CD14-positive monocyte (primary cell): Measurements from ENCODE around the gene KCNMA1. TPM values are rescaled to one million over a fixed set of nuclear protein-coding genes. Genes with fewer than 3 reads are reported as not detected.
"Not testable (repeated sequence)": the region's sequence is repeated elsewhere in the genome, so short reads cannot be mapped to it uniquely, and the experiment has no call there.

ENCODE experiments used
- DNase-seq, 3 donors: peaks; one replicate each; pipeline ENCODE4 v3.0.0-alpha.2; 2011 to 2022
- H2AFZ ChIP-seq: 2 replicates; pipeline ENCODE4 v1.6.0; 2012; ENCODE audit warnings: mild to moderate bottlenecking, low read depth, low read length, inconsistent platforms; ENCODE audit not compliant: insufficient read depth, poor library complexity, severe bottlenecking
- H3K27ac ChIP-seq, 2 donors: 1 replicate in 1 of 2; 2 replicates in 1 of 2; pipeline ENCODE4 v1.5.1; 2012 to 2013; ENCODE audit warnings: low read length in 2 of 2, control low read depth in 1 of 2, inconsistent platforms in 1 of 2, low read depth in 1 of 2, mild to moderate bottlenecking in 1 of 2
- H3K27me3 ChIP-seq, 2 donors: one replicate each; pipeline versions ENCODE4 v1.6.0 to v1.6.1; 2011 to 2013; ENCODE audit warnings: low read length in 2 of 2; ENCODE audit not compliant: control insufficient read depth in 2 of 2, insufficient read depth in 2 of 2
- H3K36me3 ChIP-seq, 2 donors: replicated peaks in 1 of 2; 1 replicate in 1 of 2; 2 replicates in 1 of 2; pipeline versions ENCODE4 v1.5.1 to v1.6.1; 2012 to 2013; ENCODE audit warnings: low read length in 2 of 2, control low read depth in 1 of 2, inconsistent platforms in 1 of 2, mild to moderate bottlenecking in 1 of 2; ENCODE audit not compliant: insufficient read depth in 2 of 2, control insufficient read depth in 1 of 2
- H3K4me1 ChIP-seq, 2 donors: 1 replicate in 1 of 2; 2 replicates in 1 of 2; pipeline versions ENCODE4 v1.5.1 to v1.6.1; 2012 to 2013; ENCODE audit warnings: low read length in 2 of 2, control low read depth in 1 of 2, inconsistent platforms in 1 of 2, mild to moderate bottlenecking in 1 of 2, moderate library complexity in 1 of 2; ENCODE audit not compliant: insufficient read depth in 2 of 2, control insufficient read depth in 1 of 2
- H3K4me2 ChIP-seq: replicated peaks from 2 replicates; pipeline ENCODE3; 2012; ENCODE audit warnings: low read length, moderate library complexity, mild to moderate bottlenecking; ENCODE audit not compliant: poor library complexity, severe bottlenecking; ENCODE audit errors: extremely low read depth
- H3K4me3 ChIP-seq, 3 experiments: fragments of 200-600 bp in 1 of 3; sonication (generic) in 1 of 3; replicated peaks in 1 of 3; 1 replicate in 2 of 3; 2 replicates in 1 of 3; pipeline ENCODE4 v1.5.1; 2011 to 2013; ENCODE audit warnings: low read length in 3 of 3, mild to moderate bottlenecking in 3 of 3, control low read depth in 2 of 3, low read depth in 2 of 3, inconsistent platforms in 1 of 3, moderate library complexity in 1 of 3
- H3K79me2 ChIP-seq: 2 replicates; pipeline ENCODE4 v1.6.0; 2012; ENCODE audit warnings: mild to moderate bottlenecking, control low read depth, inconsistent platforms, low read length, moderate library complexity; ENCODE audit not compliant: insufficient read depth
- H3K9ac ChIP-seq: 2 replicates; pipeline ENCODE4 v1.6.0; 2017; ENCODE audit warnings: low read length, mild to moderate bottlenecking; ENCODE audit not compliant: insufficient read depth, poor library complexity, severe bottlenecking
- H3K9me3 ChIP-seq, 2 donors: replicated peaks in 1 of 2; 1 replicate in 1 of 2; 2 replicates in 1 of 2; pipeline versions ENCODE4 v1.5.1 to v1.6.1; 2012 to 2013; ENCODE audit warnings: low read length in 2 of 2, control low read depth in 1 of 2; ENCODE audit not compliant: control insufficient read depth in 1 of 2, insufficient read depth in 1 of 2
- H4K20me1 ChIP-seq: 2 replicates; pipeline ENCODE4 v1.6.0; 2012; ENCODE audit warnings: mild to moderate bottlenecking, low read length, control low read depth, moderate library complexity; ENCODE audit not compliant: insufficient read depth
- H3K27ac Mint-ChIP-seq, 7 donors: one replicate each; pipeline ENCODE4 v1.8.0; 2020; ENCODE audit warnings: mild to moderate bottlenecking in 7 of 7, mixed read lengths in 7 of 7, moderate library complexity in 6 of 7, inconsistent platforms in 2 of 7
- H3K27me3 Mint-ChIP-seq, 3 donors: one replicate each; pipeline ENCODE4 v1.8.0; 2021 to 2022; ENCODE audit warnings: low read depth in 3 of 3, mild to moderate bottlenecking in 3 of 3, mixed read lengths in 3 of 3, moderate library complexity in 3 of 3, inconsistent platforms in 1 of 3
- H3K36me3 Mint-ChIP-seq, 2 donors: one replicate each; pipeline ENCODE4 v1.8.0; 2020; ENCODE audit warnings: mixed read lengths in 2 of 2, inconsistent platforms in 1 of 2, mild to moderate bottlenecking in 1 of 2
- H3K4me1 Mint-ChIP-seq: one replicate; pipeline ENCODE4 v1.8.0; 2020; ENCODE audit warnings: mild to moderate bottlenecking, mixed read lengths
- H3K4me3 Mint-ChIP-seq, 2 donors: one replicate each; pipeline ENCODE4 v1.8.0; 2020; ENCODE audit warnings: mild to moderate bottlenecking in 2 of 2, mixed read lengths in 2 of 2, moderate library complexity in 1 of 2
- H3K9me3 Mint-ChIP-seq, 7 donors: one replicate each; pipeline ENCODE4 v1.8.0; 2020 to 2022; ENCODE audit warnings: mixed read lengths in 7 of 7, mild to moderate bottlenecking in 6 of 7, moderate library complexity in 6 of 7, inconsistent platforms in 2 of 7
- CTCF ChIP-seq: fragments of 200-600 bp; IDR thresholded peaks from one replicate; pipeline ENCODE4 v1.8.0; 2022; ENCODE audit warnings: antibody characterized with exemption, mild to moderate bottlenecking
- WGBS: methylation state at CpG from one replicate; pipeline ENCODE4 v1.1.5; 2013; ENCODE audit warnings: missing lambda C conversion rate; ENCODE audit not compliant: insufficient coverage; 5-methylcytosine and 5-hydroxymethylcytosine counted together
- intact Hi-C, 2 donors: fragments of 100-400 bp; cut with micrococcal nuclease; formaldehyde crosslinking; loops; one replicate each; pipeline versions ENCODE4 v1.15.0 to v1.15.1; 2023
- polyA plus RNA-seq, 3 donors: library from polyadenylated mRNA; depleted of rRNA in 1 of 3; unstranded in 2 of 3; stranded (reverse) in 1 of 3; fragments of 300-500 nt in 2 of 3; fragments of >200 nt in 1 of 3; fragmentation: Illumina TruSeq in 2 of 3; gene quantifications; 1 replicate in 2 of 3; 2 replicates in 1 of 3; pipeline ENCODE4 v1.2.3, GENCODE V29; 2012 to 2021

KCNMA1 gene
- polyA plus RNA-seq, 3 donors = 0.11 to 1.0 TPM; not detected in 1

DNA sequence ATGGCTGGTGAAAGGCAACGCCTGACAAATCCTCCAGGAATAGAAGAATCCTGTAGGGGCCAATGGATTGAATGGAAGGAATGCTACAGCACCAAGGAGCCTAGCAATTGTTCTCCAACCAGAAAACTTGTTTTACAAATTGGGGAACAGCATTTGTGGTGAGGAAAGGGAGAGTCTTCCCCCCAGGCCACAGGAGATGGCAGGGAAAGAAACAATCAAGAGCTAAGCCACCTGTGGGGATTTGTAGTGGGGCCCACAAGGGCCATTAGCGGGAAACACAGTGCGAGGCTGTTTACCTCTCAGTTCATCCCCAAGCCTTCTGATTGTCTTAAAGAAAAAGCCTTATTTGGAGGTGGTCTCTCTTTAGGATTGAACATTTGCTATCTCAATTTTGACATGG, 48.5 kb upstream of the KCNMA1 start:
- H3K9me3 ChIP-seq = no peaks in the 10 kb centered on the region
- intact Hi-C loops = no loop called here
- no peak overlapping the region for H3K27ac ChIP-seq
- Mint-ChIP-seq H3K4me3 (no peak overlapping the region), H3K9me3 (peaks cover 0 to 2% (median 0%) of the 10 kb centered on the region in 7 donors), H3K36me3 (no peaks in the 10 kb centered on the region), H3K4me1 (no peaks in the 10 kb centered on the region), H3K27ac (no peak overlapping the region), H3K27me3 (peaks cover 11 to 25% (median 22%) of the 10 kb centered on the region in 3 donors)
- no peak overlapping the region for H3K4me2 ChIP-seq
- H4K20me1 ChIP-seq = no peaks in the 10 kb centered on the region
- no peak for TF ChIP-seq CTCF
- DNase-seq = no peak
- no peak overlapping the region for H2AFZ ChIP-seq
- no peaks in the 10 kb centered on the region for H3K4me1 ChIP-seq
- H3K79me2 ChIP-seq = no peaks in the 10 kb centered on the region
- no peaks in the 10 kb centered on the region for H3K36me3 ChIP-seq
- H3K27me3 ChIP-seq = peaks cover 0 to 2% of the 10 kb centered on the region in 2 donors
- WGBS = no CpG with 5 or more reads among the region's 3 CpGs
- H3K4me3 ChIP-seq = no peak overlapping the region
- H3K9ac ChIP-seq = no peak overlapping the region

GRCh38 chr10:77685432-77685831, 47.8 kb upstream of the KCNMA1 start:
- Histone ChIP-seq H3K4me3 (no peak overlapping the region), H3K4me2 (no peak overlapping the region), H2AFZ (no peak overlapping the region), H3K9ac (no peak overlapping the region), H3K4me1 (no peaks in the 10 kb centered on the region), H3K9me3 (no peaks in the 10 kb centered on the region), H4K20me1 (no peaks in the 10 kb centered on the region), H3K27me3 (peaks cover 0 to 2% of the 10 kb centered on the region in 2 donors), H3K79me2 (no peaks in the 10 kb centered on the region), H3K36me3 (no peaks in the 10 kb centered on the region), H3K27ac (no peak overlapping the region)
- 80% methylated on average over 1 of the region's 4 CpGs for WGBS
- intact Hi-C loops = no loop called here
- Mint-ChIP-seq H3K9me3 (peaks cover 0 to 2% (median 0%) of the 10 kb centered on the region in 7 donors), H3K27me3 (peaks cover 14 to 25% (median 20%) of the 10 kb centered on the region in 3 donors), H3K27ac (no peak overlapping the region), H3K36me3 (no peaks in the 10 kb centered on the region), H3K4me1 (no peaks in the 10 kb centered on the region), H3K4me3 (no peak overlapping the region)
- no peak for DNase-seq
- no peak for TF ChIP-seq CTCF

DNA sequence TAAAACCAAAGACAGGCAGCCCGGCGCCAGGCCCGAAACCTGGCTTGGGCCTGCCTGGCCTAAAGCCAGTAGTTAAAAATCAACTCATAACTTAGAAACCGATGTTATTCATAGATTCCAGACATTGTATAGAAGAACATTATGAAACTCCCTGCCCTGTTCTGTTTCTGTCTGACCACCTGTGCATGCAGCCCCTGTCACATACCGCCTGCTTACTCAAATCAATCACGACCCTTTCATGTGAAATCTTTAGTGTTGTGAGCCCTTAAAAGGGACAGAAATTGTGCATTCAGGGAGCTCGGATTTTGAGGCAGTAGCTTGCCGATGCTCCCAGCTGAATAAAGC, 45.5 kb upstream of the KCNMA1 start:
- H4K20me1 ChIP-seq, H3K4me1 Mint-ChIP-seq, H3K4me3 Mint-ChIP-seq, H3K9ac ChIP-seq, H3K4me2 ChIP-seq, H3K4me3 ChIP-seq, H3K36me3 ChIP-seq, H3K27ac ChIP-seq, H3K4me1 ChIP-seq, H3K79me2 ChIP-seq, DNase-seq, H3K27me3 ChIP-seq, H3K36me3 Mint-ChIP-seq, H2AFZ ChIP-seq, H3K9me3 ChIP-seq, H3K27ac Mint-ChIP-seq, H3K9me3 Mint-ChIP-seq, intact Hi-C loops: not testable (repeated sequence)
- H3K27me3 Mint-ChIP-seq = peaks cover 11 to 14% (median 12%) of the 10 kb centered on the region in 3 donors
- WGBS = no CpG with 5 or more reads among the region's 8 CpGs
